Regular cardiac myocyte (primary cell): ENCODE data around the gene CPT1A. TPM values are rescaled to one million over a fixed set of nuclear protein-coding genes. Genes with fewer than 3 reads are reported as not detected.

Source experiments
- total RNA-seq: library from RNA; depleted of rRNA; stranded (reverse); fragments of >200 nt; gene quantifications from 2 replicates; pipeline ENCODE4 v1.2.3, GENCODE V29; 2014

CPT1A gene
- total RNA-seq, result 30.2 and 30.7 TPM in 2 replicates

GRCh38 chr11:68841718-68842426 is at the start of gene CPT1A:
Gene CPT1A (minus strand): TSS chr11:68841916. CDS start chr11:68815474, 26,442 bp downstream.

GRCh38 chr11:68751331-68751856 is 90.3 kb downstream of the CPT1A start, which contains the start of gene TESMIN:
Gene TESMIN (minus strand): TSS chr11:68751520. CDS start chr11:68750660, 860 bp downstream.

Other genes with a start within 250 kb of the CPT1A start
- not detected in 2 replicates for gene GAL, start 157.4 kb downstream of the CPT1A start, total RNA-seq
- under 0.01 and 0.19 TPM in 2 replicates for gene TESMIN, start 90.4 kb downstream of the CPT1A start, total RNA-seq
- gene MRPL21, start 61.9 kb upstream of the CPT1A start, total RNA-seq, result 53.0 and 63.6 TPM in 2 replicates
- gene IGHMBP2, start 62.0 kb upstream of the CPT1A start, total RNA-seq, result 9.3 and 11.3 TPM in 2 replicates
- gene MRGPRD, start 139.1 kb upstream of the CPT1A start, total RNA-seq, result not detected in 2 replicates
- gene MRGPRF, start 171.3 kb upstream of the CPT1A start, total RNA-seq, result 9.4 and 10.1 TPM in 2 replicates
- gene TPCN2, start 207.0 kb upstream of the CPT1A start, total RNA-seq, result 5.9 and 8.7 TPM in 2 replicates